Ureter (tissue), 1 donor: ENCODE data around the gene SCIN. TPM values are rescaled to one million over a fixed set of nuclear protein-coding genes. Genes with fewer than 3 reads are reported as not detected.

ENCODE experiments used
- DNase-seq: peaks from one replicate; pipeline ENCODE4 v3.0.0-alpha.2; 2020; ENCODE audit warnings: low spot score
- total RNA-seq: library from RNA; stranded (reverse); gene quantifications from one replicate; pipeline ENCODE4 v1.2.4, GENCODE V29; 2023
- donor health status: DM: yes; HTN: yes; CAD: no.

SCIN gene
- total RNA-seq, 1 donor from 2014 or later, result 20.2 TPM

- DNase-seq, result no peak
Observed at GRCh38 chr7:12567015-12567414, 3.5 kb upstream of the SCIN start.

- no peak for DNase-seq
Observed at GRCh38 chr7:12569673-12570072, 847 bp upstream of the SCIN start.

- DNase-seq, result peak; percentile 72
Observed at GRCh38 chr7:12570168-12570533, 369 bp upstream of the SCIN start.

GRCh38 chr7:12571691-12572090 is 1.2 kb downstream of the SCIN start:
- DNase-seq, result no peak

GRCh38 chr7:12572941-12573575 is 2.5 kb downstream of the SCIN start:
- DNase-seq, result no peak

GRCh38 chr7:12573885-12574284 is 3.4 kb downstream of the SCIN start:
- no peak for DNase-seq

GRCh38 chr7:12578930-12579640 is 8.6 kb downstream of the SCIN start:
- DNase-seq, result no peak

- DNase-seq, result no peak
Observed at GRCh38 chr7:12581897-12582296, 11.4 kb downstream of the SCIN start.

GRCh38 chr7:12582362-12582761 is 11.8 kb downstream of the SCIN start:
- DNase-seq, result no peak

GRCh38 chr7:12583176-12583575 is 12.7 kb downstream of the SCIN start:
- DNase-seq, result no peak

GRCh38 chr7:12583922-12584321 is 13.4 kb downstream of the SCIN start:
- DNase-seq, result no peak

GRCh38 chr7:12584930-12585329 is 14.4 kb downstream of the SCIN start:
- peak; percentile 45 for DNase-seq

- no peak for DNase-seq
Observed at GRCh38 chr7:12586271-12586670, 15.8 kb downstream of the SCIN start.

- no peak for DNase-seq
Observed at GRCh38 chr7:12588259-12588904, 17.9 kb downstream of the SCIN start.

GRCh38 chr7:12590559-12590958 is 20.0 kb downstream of the SCIN start:
- no peak for DNase-seq

GRCh38 chr7:12594122-12594897 is 23.8 kb downstream of the SCIN start:
- no peak for DNase-seq

GRCh38 chr7:12595148-12595547 is 24.6 kb downstream of the SCIN start:
- DNase-seq, result no peak

GRCh38 chr7:12596225-12596790 is 25.8 kb downstream of the SCIN start:
- no peak for DNase-seq

GRCh38 chr7:12601302-12601869 is 30.9 kb downstream of the SCIN start:
- DNase-seq, result no peak

- no peak for DNase-seq
Observed at GRCh38 chr7:12607134-12607533, 36.6 kb downstream of the SCIN start.

GRCh38 chr7:12609561-12609960 is 39.0 kb downstream of the SCIN start:
- no peak for DNase-seq

GRCh38 chr7:12610899-12611298 is 40.4 kb downstream of the SCIN start:
- no peak for DNase-seq
